ENCODE results near the gene HOXD13. TPM values are rescaled to one million over a fixed set of nuclear protein-coding genes. Genes with fewer than 3 reads are reported as not detected.

The HOXD13 gene
- total and polyA plus RNA-seq, 2 of the 13 experiments (the other 11 are each of a cell fraction or from before 2014, with no cell fraction given), result not detected

DNA sequence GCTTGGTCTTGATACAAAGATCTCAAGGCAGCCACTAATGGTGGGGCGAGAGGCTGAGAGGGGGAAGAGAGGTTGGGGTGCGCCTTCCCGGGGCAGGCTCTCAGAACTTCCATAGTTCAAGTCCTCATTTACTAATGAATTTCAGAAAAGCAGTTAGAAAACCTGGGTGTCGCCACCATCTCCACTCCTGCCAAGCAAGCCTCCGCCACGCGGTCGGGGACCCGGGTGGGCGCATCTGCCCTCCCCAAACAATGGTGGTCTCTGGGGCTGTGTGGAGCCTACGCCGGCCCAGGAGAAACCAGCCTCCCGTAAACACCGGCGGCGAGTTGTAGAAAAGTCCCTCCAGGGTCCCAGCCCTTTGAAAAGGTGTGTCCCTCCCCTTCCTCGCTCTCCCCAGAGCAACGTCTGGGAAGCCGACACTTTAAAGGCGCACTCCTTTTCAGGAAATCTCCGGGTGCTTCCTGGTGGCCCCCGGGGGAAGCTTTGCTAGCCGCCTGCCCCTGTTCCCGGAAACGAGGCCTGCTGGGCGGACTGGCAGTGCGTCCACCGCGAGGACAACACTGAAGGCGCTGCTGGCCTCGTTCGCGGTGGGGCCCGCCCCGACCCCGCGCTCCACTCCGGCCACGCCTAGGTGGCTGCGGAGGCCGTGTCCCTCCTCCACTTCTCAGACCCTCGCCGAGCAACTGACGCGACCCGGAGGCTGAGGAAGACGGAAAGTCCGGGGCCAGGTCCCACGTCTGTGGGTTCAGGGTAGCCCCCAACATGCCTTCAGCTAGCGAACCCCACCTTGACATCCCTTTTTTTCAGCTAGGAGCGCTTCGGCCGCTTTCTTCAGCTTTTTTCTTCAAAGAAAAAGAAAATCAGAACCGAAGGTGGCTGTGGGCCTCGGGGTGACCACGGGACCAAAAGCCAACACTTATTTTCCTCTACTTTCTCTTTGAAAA, 25.6 kb upstream of the HOXD13 start (continued):
- TF ChIP-seq ZSCAN31 (CRISPR knock-in tag; IDR thresholded peaks at IDR 0.05; ENCODE audit: low read depth) (no peak), HHEX (CRISPR knock-in tag; IDR thresholded peaks at IDR 0.05) (no peak), BORCS8-MEF2B (CRISPR knock-in tag; IDR thresholded peaks at IDR 0.05) (no peak), GLI4 (CRISPR knock-in tag; IDR thresholded peaks at IDR 0.05; ENCODE audit: borderline replicate concordance) (no peak), ZNF382 (CRISPR knock-in tag; IDR thresholded peaks at IDR 0.05; ENCODE audit: borderline replicate concordance) (no peak), ZMYM2 (CRISPR knock-in tag; IDR thresholded peaks at IDR 0.05) (no peak), MXD4 (CRISPR knock-in tag; IDR thresholded peaks at IDR 0.05) (no peak), ZBTB21 (CRISPR knock-in tag; IDR thresholded peaks at IDR 0.05) (no peak), ZNF841 (CRISPR knock-in tag; IDR thresholded peaks at IDR 0.05; ENCODE audit: borderline replicate concordance) (no peak), ZNF547 (CRISPR knock-in tag; IDR thresholded peaks at IDR 0.05) (no peak), ZNF709 (CRISPR knock-in tag; IDR thresholded peaks at IDR 0.05) (no peak), KDM2A (CRISPR knock-in tag; IDR thresholded peaks at IDR 0.05; ENCODE audit: borderline replicate concordance, low read depth) (no peak), SALL1 (CRISPR knock-in tag; IDR thresholded peaks at IDR 0.05) (0 out of 2 replicates have a peak, but pooled peaks have one; percentile 13), KLF6 (CRISPR knock-in tag; IDR thresholded peaks at IDR 0.05) (no peak), YEATS4 (CRISPR knock-in tag; IDR thresholded peaks at IDR 0.05; ENCODE audit: borderline replicate concordance) (no peak)
- TF ChIP-seq, protein P1, sequence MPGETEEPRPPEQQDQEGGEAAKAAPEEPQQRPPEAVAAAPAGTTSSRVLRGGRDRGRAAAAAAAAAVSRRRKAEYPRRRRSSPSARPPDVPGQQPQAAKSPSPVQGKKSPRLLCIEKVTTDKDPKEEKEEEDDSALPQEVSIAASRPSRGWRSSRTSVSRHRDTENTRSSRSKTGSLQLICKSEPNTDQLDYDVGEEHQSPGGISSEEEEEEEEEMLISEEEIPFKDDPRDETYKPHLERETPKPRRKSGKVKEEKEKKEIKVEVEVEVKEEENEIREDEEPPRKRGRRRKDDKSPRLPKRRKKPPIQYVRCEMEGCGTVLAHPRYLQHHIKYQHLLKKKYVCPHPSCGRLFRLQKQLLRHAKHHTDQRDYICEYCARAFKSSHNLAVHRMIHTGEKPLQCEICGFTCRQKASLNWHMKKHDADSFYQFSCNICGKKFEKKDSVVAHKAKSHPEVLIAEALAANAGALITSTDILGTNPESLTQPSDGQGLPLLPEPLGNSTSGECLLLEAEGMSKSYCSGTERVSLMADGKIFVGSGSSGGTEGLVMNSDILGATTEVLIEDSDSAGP (CRISPR knock-in tag; IDR thresholded peaks at IDR 0.05; ENCODE audit: borderline replicate concordance), result 0 out of 2 replicates have a peak, but pooled peaks have one; percentile 28
- TF ChIP-seq, protein P2, sequence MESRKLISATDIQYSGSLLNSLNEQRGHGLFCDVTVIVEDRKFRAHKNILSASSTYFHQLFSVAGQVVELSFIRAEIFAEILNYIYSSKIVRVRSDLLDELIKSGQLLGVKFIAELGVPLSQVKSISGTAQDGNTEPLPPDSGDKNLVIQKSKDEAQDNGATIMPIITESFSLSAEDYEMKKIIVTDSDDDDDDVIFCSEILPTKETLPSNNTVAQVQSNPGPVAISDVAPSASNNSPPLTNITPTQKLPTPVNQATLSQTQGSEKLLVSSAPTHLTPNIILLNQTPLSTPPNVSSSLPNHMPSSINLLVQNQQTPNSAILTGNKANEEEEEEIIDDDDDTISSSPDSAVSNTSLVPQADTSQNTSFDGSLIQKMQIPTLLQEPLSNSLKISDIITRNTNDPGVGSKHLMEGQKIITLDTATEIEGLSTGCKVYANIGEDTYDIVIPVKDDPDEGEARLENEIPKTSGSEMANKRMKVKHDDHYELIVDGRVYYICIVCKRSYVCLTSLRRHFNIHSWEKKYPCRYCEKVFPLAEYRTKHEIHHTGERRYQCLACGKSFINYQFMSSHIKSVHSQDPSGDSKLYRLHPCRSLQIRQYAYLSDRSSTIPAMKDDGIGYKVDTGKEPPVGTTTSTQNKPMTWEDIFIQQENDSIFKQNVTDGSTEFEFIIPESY (CRISPR knock-in tag; IDR thresholded peaks at IDR 0.05), result peak; percentile 72; the same call in 1 of the 2 replicates
- TF ChIP-seq, protein P3, sequence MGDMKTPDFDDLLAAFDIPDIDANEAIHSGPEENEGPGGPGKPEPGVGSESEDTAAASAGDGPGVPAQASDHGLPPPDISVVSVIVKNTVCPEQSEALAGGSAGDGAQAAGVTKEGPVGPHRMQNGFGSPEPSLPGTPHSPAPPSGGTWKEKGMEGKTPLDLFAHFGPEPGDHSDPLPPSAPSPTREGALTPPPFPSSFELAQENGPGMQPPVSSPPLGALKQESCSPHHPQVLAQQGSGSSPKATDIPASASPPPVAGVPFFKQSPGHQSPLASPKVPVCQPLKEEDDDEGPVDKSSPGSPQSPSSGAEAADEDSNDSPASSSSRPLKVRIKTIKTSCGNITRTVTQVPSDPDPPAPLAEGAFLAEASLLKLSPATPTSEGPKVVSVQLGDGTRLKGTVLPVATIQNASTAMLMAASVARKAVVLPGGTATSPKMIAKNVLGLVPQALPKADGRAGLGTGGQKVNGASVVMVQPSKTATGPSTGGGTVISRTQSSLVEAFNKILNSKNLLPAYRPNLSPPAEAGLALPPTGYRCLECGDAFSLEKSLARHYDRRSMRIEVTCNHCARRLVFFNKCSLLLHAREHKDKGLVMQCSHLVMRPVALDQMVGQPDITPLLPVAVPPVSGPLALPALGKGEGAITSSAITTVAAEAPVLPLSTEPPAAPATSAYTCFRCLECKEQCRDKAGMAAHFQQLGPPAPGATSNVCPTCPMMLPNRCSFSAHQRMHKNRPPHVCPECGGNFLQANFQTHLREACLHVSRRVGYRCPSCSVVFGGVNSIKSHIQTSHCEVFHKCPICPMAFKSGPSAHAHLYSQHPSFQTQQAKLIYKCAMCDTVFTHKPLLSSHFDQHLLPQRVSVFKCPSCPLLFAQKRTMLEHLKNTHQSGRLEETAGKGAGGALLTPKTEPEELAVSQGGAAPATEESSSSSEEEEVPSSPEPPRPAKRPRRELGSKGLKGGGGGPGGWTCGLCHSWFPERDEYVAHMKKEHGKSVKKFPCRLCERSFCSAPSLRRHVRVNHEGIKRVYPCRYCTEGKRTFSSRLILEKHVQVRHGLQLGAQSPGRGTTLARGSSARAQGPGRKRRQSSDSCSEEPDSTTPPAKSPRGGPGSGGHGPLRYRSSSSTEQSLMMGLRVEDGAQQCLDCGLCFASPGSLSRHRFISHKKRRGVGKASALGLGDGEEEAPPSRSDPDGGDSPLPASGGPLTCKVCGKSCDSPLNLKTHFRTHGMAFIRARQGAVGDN (CRISPR knock-in tag; IDR thresholded peaks at IDR 0.05), result peak; percentile 32; the same call in 1 of the 2 replicates
- TF ChIP-seq, protein P4, sequence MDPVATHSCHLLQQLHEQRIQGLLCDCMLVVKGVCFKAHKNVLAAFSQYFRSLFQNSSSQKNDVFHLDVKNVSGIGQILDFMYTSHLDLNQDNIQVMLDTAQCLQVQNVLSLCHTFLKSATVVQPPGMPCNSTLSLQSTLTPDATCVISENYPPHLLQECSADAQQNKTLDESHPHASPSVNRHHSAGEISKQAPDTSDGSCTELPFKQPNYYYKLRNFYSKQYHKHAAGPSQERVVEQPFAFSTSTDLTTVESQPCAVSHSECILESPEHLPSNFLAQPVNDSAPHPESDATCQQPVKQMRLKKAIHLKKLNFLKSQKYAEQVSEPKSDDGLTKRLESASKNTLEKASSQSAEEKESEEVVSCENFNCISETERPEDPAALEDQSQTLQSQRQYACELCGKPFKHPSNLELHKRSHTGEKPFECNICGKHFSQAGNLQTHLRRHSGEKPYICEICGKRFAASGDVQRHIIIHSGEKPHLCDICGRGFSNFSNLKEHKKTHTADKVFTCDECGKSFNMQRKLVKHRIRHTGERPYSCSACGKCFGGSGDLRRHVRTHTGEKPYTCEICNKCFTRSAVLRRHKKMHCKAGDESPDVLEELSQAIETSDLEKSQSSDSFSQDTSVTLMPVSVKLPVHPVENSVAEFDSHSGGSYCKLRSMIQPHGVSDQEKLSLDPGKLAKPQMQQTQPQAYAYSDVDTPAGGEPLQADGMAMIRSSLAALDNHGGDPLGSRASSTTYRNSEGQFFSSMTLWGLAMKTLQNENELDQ (CRISPR knock-in tag; IDR thresholded peaks at IDR 0.05; ENCODE audit: borderline replicate concordance), result no peak

All from HepG2 (cell line).